H1 (cell line): ENCODE results near the gene PLAC1. TPM values are rescaled to one million over a fixed set of nuclear protein-coding genes. Genes with fewer than 3 reads are reported as not detected.

Experiments used
- CTCF ChIA-PET: fragments of 300-600 bp; sonication (Branson Sonifier 250); formaldehyde crosslinking; loops from one replicate; lab custom pipeline; 2021; ENCODE audit not compliant: partially characterized antibody; lab: Charles Lee
- POLR2A ChIA-PET: fragments of 300-600 bp; sonication (Branson Sonifier 250); formaldehyde crosslinking; loops from one replicate; lab custom pipeline; 2021; ENCODE audit warnings: inconsistent platforms; ENCODE audit not compliant: partially characterized antibody; lab: Charles Lee
- DNase-seq, 2 experiments: peaks; one replicate each; pipeline versions ENCODE4 v3.0.0 to v3.0.0-alpha.2; 2010 to 2022; ENCODE audit warnings: low spot score in 2 of 2, low read depth in 1 of 2, mixed read lengths in 1 of 2
- FAIRE-seq: peaks from 2 replicates; lab custom pipeline; 2011; peaks lifted over from hg19 to GRCh38; lab: Jason Lieb, UNC
- H2AFZ ChIP-seq: 2 replicates; pipeline ENCODE4 v1.8.1; 2012; ENCODE audit warnings: low read length, inconsistent platforms
- H2AK5ac ChIP-seq: 2 replicates; pipeline ENCODE4 v1.6.1; 2013; ENCODE audit warnings: low read depth, low read length
- H2BK120ac ChIP-seq: replicated peaks from 2 replicates; pipeline ENCODE3; 2013; ENCODE audit warnings: low read depth, low read length, inconsistent platforms
- H2BK12ac ChIP-seq: 2 replicates; pipeline ENCODE4 v1.6.1; 2013; ENCODE audit warnings: low read depth, low read length
- H2BK15ac ChIP-seq: 2 replicates; pipeline ENCODE4 v1.6.1; 2013; ENCODE audit warnings: low read length
- H2BK20ac ChIP-seq: 2 replicates; pipeline ENCODE4 v1.6.1; 2013; ENCODE audit warnings: low read length
- H2BK5ac ChIP-seq: 2 replicates; pipeline ENCODE4 v1.6.1; 2013; ENCODE audit warnings: low read depth, low read length
- H3K14ac ChIP-seq: 2 replicates; pipeline ENCODE4 v1.6.1; 2013; ENCODE audit warnings: inconsistent platforms; ENCODE audit not compliant: insufficient read length
- H3K18ac ChIP-seq: 2 replicates; pipeline ENCODE4 v1.6.1; 2013; ENCODE audit warnings: low read length; ENCODE audit errors: extremely low read depth
- H3K23ac ChIP-seq: 2 replicates; pipeline ENCODE4 v1.6.1; 2013; ENCODE audit warnings: inconsistent platforms; ENCODE audit not compliant: insufficient read length
- H3K23me2 ChIP-seq: 2 replicates; pipeline ENCODE4 v1.6.1; 2013; ENCODE audit warnings: low read depth, low read length
- H3K27ac ChIP-seq: 2 replicates; pipeline ENCODE4 v1.6.1; 2011; ENCODE audit warnings: low read depth, low read length, inconsistent platforms
- H3K27me3 ChIP-seq, 4 experiments: replicated peaks in 1 of 4; 1 replicate in 1 of 4; 2 replicates in 3 of 4; pipeline versions ENCODE4 v1.6.1 to v1.8.1; 2011 to 2013; ENCODE audit warnings: low read length in 3 of 4, mild to moderate bottlenecking in 3 of 4, inconsistent platforms in 2 of 4, mixed read lengths in 2 of 4, moderate library complexity in 1 of 4; ENCODE audit not compliant: control insufficient read depth in 3 of 4, insufficient read depth in 3 of 4; ENCODE audit errors: extremely low read depth in 1 of 4
- H3K36me3 ChIP-seq, 4 experiments: 2 replicates each; pipeline versions ENCODE4 v1.6.1 to v1.8.1; 2011 to 2013; ENCODE audit warnings: mild to moderate bottlenecking in 4 of 4, low read length in 3 of 4, moderate library complexity in 2 of 4, control low read depth in 1 of 4, inconsistent platforms in 1 of 4; ENCODE audit not compliant: insufficient read depth in 4 of 4, control insufficient read depth in 2 of 4
- H3K4ac ChIP-seq: replicated peaks from 2 replicates; pipeline ENCODE3; 2013; ENCODE audit warnings: low read length, low read depth, mixed read lengths, inconsistent platforms; ENCODE audit not compliant: insufficient read length
- H3K4me1 ChIP-seq, 4 experiments: replicated peaks in 1 of 4; 1 replicate in 1 of 4; 2 replicates in 3 of 4; pipeline versions ENCODE4 v1.6.1 to v1.8.1; 2011 to 2013; ENCODE audit warnings: low read length in 3 of 4, inconsistent platforms in 2 of 4, mixed read lengths in 1 of 4; ENCODE audit not compliant: insufficient read depth in 4 of 4, control insufficient read depth in 3 of 4
- H3K4me2 ChIP-seq, 2 experiments: 2 replicates each; pipeline versions ENCODE4 v1.6.1 to v1.8.1; 2011 to 2013; ENCODE audit warnings: low read depth in 2 of 2, low read length in 2 of 2, control low read depth in 1 of 2, inconsistent platforms in 1 of 2, mild to moderate bottlenecking in 1 of 2; ENCODE audit not compliant: insufficient read depth in 1 of 2
- H3K4me3 ChIP-seq, 4 experiments: fragments of 200-600, 300-600 bp in 1 of 4; sonication (generic), shearing (Covaris generic), sonication (Bioruptor Twin) in 1 of 4; 2 replicates each; pipeline versions ENCODE4 v1.5.1 to v1.8.1; 2011 to 2016; ENCODE audit warnings: low read length in 4 of 4, low read depth in 3 of 4, control low read depth in 2 of 4, inconsistent platforms in 2 of 4, mild to moderate bottlenecking in 2 of 4, mixed read lengths in 1 of 4, moderate library complexity in 1 of 4; ENCODE audit not compliant: insufficient read depth in 2 of 4; ENCODE audit errors: extremely low read depth in 1 of 4
- H3K56ac ChIP-seq: replicated peaks from 2 replicates; pipeline ENCODE3; 2013; ENCODE audit warnings: low read depth, mild to moderate bottlenecking, mixed read lengths, low read length, inconsistent platforms; ENCODE audit not compliant: insufficient read length
- H3K79me1 ChIP-seq: 2 replicates; pipeline ENCODE4 v1.6.1; 2013; ENCODE audit warnings: low read depth, low read length, control low read depth
- H3K79me2 ChIP-seq, 2 experiments: 2 replicates each; pipeline versions ENCODE4 v1.6.1 to v1.8.1; 2012 to 2013; ENCODE audit warnings: low read length in 2 of 2, mild to moderate bottlenecking in 2 of 2, inconsistent platforms in 1 of 2; ENCODE audit not compliant: insufficient read depth in 2 of 2, control insufficient read depth in 1 of 2
- H3K9ac ChIP-seq, 4 experiments: replicated peaks in 1 of 4; 1 replicate in 1 of 4; 2 replicates in 3 of 4; pipeline versions ENCODE4 v1.6.1 to v1.8.1; 2011 to 2013; ENCODE audit warnings: low read depth in 3 of 4, low read length in 3 of 4, control low read depth in 2 of 4, mild to moderate bottlenecking in 2 of 4, moderate library complexity in 2 of 4, inconsistent platforms in 1 of 4; ENCODE audit errors: extremely low read depth in 1 of 4
- H3K9me3 ChIP-seq, 2 experiments: 2 replicates each; pipeline versions ENCODE4 v1.6.1 to v1.8.1; 2012 to 2013; ENCODE audit warnings: mild to moderate bottlenecking in 2 of 2, moderate library complexity in 2 of 2, control low read depth in 1 of 2, inconsistent platforms in 1 of 2, low read depth in 1 of 2, low read length in 1 of 2, mixed read lengths in 1 of 2; ENCODE audit not compliant: insufficient read depth in 2 of 2
- H4K20me1 ChIP-seq, 2 experiments: replicated peaks in 1 of 2; 2 replicates each; pipeline versions ENCODE3 to v1.8.1; 2011 to 2013; ENCODE audit warnings: inconsistent platforms in 2 of 2, low read length in 2 of 2, mild to moderate bottlenecking in 1 of 2; ENCODE audit not compliant: insufficient read depth in 2 of 2, control insufficient read depth in 1 of 2
- H4K5ac ChIP-seq: 2 replicates; pipeline ENCODE4 v1.6.1; 2013; ENCODE audit warnings: low read length, low read depth, mixed read lengths, inconsistent platforms; ENCODE audit not compliant: insufficient read length
- H4K8ac ChIP-seq: 2 replicates; pipeline ENCODE4 v1.8.0; 2013; ENCODE audit warnings: mild to moderate bottlenecking, moderate library complexity, low read length, inconsistent platforms; ENCODE audit not compliant: insufficient read depth; ENCODE audit errors: extremely low read depth
- H4K91ac ChIP-seq: replicated peaks from 2 replicates; pipeline ENCODE3; 2013; ENCODE audit warnings: low read length, mixed read lengths, inconsistent platforms; ENCODE audit not compliant: insufficient read length
- GTF2F1 ChIP-seq: IDR thresholded peaks from 2 replicates; pipeline ENCODE4 v1.6.1; 2012; ENCODE audit warnings: low read depth, low read length, improper control_type of control experiment, borderline replicate concordance
- SP2 ChIP-seq: IDR thresholded peaks from 2 replicates; pipeline ENCODE4 v1.6.1; 2012; ENCODE audit warnings: mild to moderate bottlenecking, low read length, inconsistent platforms
- SRF ChIP-seq: IDR thresholded peaks from 2 replicates; pipeline ENCODE4 v1.6.1; 2011; ENCODE audit warnings: mild to moderate bottlenecking, low read depth, low read length, moderate library complexity
- TAF7 ChIP-seq: optimal IDR thresholded peaks from 2 replicates; pipeline ENCODE3; 2011; ENCODE audit warnings: low read depth, mild to moderate bottlenecking, inconsistent platforms, low read length, moderate library complexity, borderline replicate concordance
- YY1 ChIP-seq: IDR thresholded peaks from 2 replicates; pipeline ENCODE4 v1.6.1; 2011; ENCODE audit warnings: low read depth, mild to moderate bottlenecking, low read length
- ZNF274 ChIP-seq: IDR thresholded peaks from 2 replicates; pipeline ENCODE4 v1.7.0; 2012; ENCODE audit warnings: low read length, borderline replicate concordance; ENCODE audit errors: extremely low read depth
- WGBS, 2 experiments: shearing (Covaris generic) in 1 of 2; methylation state at CpG; one replicate each; pipeline versions ENCODE4 v1.1.6 to v1.1.7; 2013 to 2015; ENCODE audit warnings: low lambda C conversion rate in 2 of 2, mixed read lengths in 2 of 2, inconsistent platforms in 1 of 2, low coverage in 1 of 2, missing lambda C conversion rate in 1 of 2; ENCODE audit not compliant: insufficient replicate concordance in 2 of 2, insufficient coverage in 1 of 2, insufficient read length in 1 of 2; ENCODE audit errors: extremely low coverage in 1 of 2, missing lambda C conversion rate in 1 of 2; 5-methylcytosine and 5-hydroxymethylcytosine counted together
- polyA plus RNA-seq, 7 experiments: library from polyadenylated mRNA; depleted of rRNA in 3 of 7; stranded (reverse) in 5 of 7; unstranded in 2 of 7; fragments of >200 nt in 5 of 7; fragments of 200-250 nt in 2 of 7; gene quantifications; 1 replicate in 5 of 7; 2 replicates in 1 of 7; 4 replicates in 1 of 7; pipeline versions ENCODE4 v1.2.1 to v1.2.3, GENCODE V29; 2011 to 2013; ENCODE audit warnings: missing spikeins in 2 of 7, mixed read lengths in 2 of 7
- total RNA-seq: library from RNA; stranded (reverse); fragmentation: NEBNext Ultra II Directional; extraction: Animal tissue kit (Norgen Biotek cat#: 25700); gene quantifications from 2 replicates; pipeline ENCODE4 v1.2.1, GENCODE V29; 2021
- TF ChIP-seq, protein P1 (sequence below): IDR thresholded peaks from 2 replicates; pipeline ENCODE4 v1.6.1; 2012; ENCODE audit warnings: low read length, inconsistent platforms
- TF ChIP-seq, protein P2 (sequence below): IDR thresholded peaks from 2 replicates; pipeline ENCODE4 v1.6.1; 2011; ENCODE audit warnings: low read depth, mild to moderate bottlenecking, low read length; ENCODE audit not compliant: insufficient read depth

The PLAC1 gene
- total and polyA plus RNA-seq, 2 of the 8 experiments (the other 6 are each of a cell fraction or from before 2014, with no cell fraction given) = 1.8 TPM; not detected in 1

DNA sequence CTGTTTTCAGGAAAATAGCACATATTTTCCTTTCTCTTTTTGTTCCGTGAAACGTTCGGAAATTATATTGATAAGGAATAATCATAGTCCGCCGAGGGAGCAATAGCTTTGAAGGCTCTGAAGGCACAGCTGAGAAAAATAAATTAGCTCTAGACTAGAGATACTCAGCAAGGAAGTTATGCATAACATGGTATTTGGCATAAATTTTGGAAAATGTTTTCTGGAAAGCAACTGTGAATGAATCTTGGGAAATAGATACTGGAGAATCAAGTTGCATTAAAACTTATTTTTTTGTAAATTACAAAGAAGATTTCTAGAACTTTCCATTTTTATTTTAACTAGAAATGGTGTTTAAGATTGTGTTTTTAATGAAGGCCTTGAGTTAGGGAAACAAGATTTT lies 105.9 kb downstream of the PLAC1 start:
- Histone ChIP-seq H2BK15ac (no peak overlapping the region), H3K79me2 (no peaks in the 10 kb centered on the region), H4K5ac (no peak overlapping the region), H3K18ac (no peak overlapping the region), H2BK5ac (no peak overlapping the region), H3K9me3 (no peaks in the 10 kb centered on the region), H4K20me1 (no peaks in the 10 kb centered on the region), H3K27ac (no peak overlapping the region), H3K56ac (no peak overlapping the region), H3K14ac (no peak overlapping the region), H2BK12ac (no peak overlapping the region), H3K4me2 (no peak overlapping the region), H3K23ac (no peak overlapping the region), H3K4me3 (no peak overlapping the region), H2BK120ac (no peak overlapping the region), H2BK20ac (no peak overlapping the region), H3K23me2 (peaks cover 15% of the 10 kb centered on the region; the same call in 1 of the 2 replicates), H3K27me3 (peaks cover 9 to 30% (median 23%) of the 10 kb centered on the region in 4 experiments), H4K8ac (no peak overlapping the region), H3K79me1 (no peaks in the 10 kb centered on the region), H3K36me3 (no peaks in the 10 kb centered on the region), H3K4me1 (peaks cover 0 to 11% (median 4%) of the 10 kb centered on the region in 4 experiments; a peak in 5 of 7 replicates), H3K4ac (no peak overlapping the region), H4K91ac (no peak overlapping the region), H3K9ac (no peak overlapping the region), H2AFZ (no peak overlapping the region), H2AK5ac (no peak overlapping the region)
- FAIRE-seq = no peak
- no peak for DNase-seq
- WGBS, 2 experiments = 92% methylated on average over 5 of the region's 5 CpGs; no CpG with 5 or more reads in 1 of the 2 experiments
- ChIA-PET POLR2A (interaction anchor here (0.6 kb wide), 1 partner anchor 237 kb away, joined by 3 read pairs; no protein-coding TSS in a partner anchor), CTCF (interaction anchor here (0.6 kb wide), 3 partner anchors 11 to 218 kb away, joined by 3 to 4 read pairs (median 4); no protein-coding TSS in a partner anchor)
- TF ChIP-seq, protein P1, sequence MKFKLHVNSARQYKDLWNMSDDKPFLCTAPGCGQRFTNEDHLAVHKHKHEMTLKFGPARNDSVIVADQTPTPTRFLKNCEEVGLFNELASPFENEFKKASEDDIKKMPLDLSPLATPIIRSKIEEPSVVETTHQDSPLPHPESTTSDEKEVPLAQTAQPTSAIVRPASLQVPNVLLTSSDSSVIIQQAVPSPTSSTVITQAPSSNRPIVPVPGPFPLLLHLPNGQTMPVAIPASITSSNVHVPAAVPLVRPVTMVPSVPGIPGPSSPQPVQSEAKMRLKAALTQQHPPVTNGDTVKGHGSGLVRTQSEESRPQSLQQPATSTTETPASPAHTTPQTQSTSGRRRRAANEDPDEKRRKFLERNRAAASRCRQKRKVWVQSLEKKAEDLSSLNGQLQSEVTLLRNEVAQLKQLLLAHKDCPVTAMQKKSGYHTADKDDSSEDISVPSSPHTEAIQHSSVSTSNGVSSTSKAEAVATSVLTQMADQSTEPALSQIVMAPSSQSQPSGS = no peak
- TF ChIP-seq TAF7 = no peak
- no peak for TF ChIP-seq YY1
- no peak for TF ChIP-seq ZNF274
- no peak for TF ChIP-seq GTF2F1
- TF ChIP-seq SP2 = no peak
- TF ChIP-seq SRF = no peak
- TF ChIP-seq, protein P2, sequence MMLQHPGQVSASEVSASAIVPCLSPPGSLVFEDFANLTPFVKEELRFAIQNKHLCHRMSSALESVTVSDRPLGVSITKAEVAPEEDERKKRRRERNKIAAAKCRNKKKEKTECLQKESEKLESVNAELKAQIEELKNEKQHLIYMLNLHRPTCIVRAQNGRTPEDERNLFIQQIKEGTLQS = no peak
